MV-4-11 (cell line): ENCODE results near the gene GP1BB.

Experiments used
- DNase-seq: peaks from one replicate; lab custom pipeline; 2025; lab: John Stamatoyannopoulos, UW

The GP1BB gene

GRCh38 chr22:19742160-19743066, 19.1 kb downstream of the GP1BB start:
- no peak for DNase-seq

DNA sequence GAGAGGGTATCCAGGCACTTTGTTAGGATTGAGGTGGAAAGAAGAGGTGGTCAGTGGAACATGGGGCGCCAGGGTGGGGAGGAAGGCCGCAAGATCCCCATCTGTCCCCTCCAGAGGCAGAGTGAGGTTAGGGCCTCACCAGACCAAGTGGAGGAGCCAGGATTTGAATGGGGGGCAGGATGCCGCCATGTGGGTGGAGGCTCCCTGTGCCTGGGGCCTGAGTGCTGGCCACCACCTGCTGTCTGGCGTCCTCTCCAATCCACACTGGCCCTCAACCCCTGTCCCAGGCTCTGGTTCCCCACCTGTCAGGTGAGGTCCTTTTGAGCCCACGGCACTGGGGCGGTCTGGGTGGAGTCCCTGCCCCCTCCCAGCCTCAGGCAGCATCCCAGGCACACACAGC, 19.7 kb downstream of the GP1BB start:
- no peak for DNase-seq

- DNase-seq: no peak
These were observed 20.3 kb downstream of the GP1BB start for GRCh38 chr22:19743651-19744050.

DNA sequence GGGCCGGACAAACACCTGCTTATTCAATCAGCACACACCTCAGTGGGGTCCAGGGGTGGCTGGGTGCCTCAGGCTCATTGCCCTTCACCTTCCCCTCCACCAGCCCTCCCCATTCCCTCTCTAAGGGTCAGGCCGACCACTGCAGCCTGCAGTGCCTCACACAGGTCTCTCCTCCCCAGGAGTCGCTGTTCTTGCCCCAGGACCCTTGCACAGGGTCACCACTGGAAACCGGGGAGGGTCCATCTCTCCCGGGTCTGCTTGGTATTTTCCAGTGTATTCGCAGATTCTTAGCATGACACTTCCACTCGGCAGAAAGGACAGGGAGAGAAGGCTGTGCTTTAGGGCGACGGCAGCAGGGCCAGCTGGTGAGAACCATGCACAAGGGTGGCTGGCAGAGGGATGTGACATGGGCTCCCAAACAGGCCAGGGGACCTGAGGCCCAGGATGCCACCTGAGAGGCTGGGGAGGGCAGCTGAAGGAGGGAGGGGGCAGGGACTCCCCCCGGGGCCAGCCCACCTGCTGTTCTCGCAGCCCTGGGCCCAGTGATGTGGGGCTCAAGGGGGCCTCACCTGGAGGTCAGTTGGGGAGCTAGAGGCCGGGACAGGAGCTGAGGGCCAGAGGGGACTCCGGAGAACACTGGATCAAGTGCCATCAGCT, 21.1 kb downstream of the GP1BB start:
- DNase-seq: no peak

GRCh38 chr22:19745155-19746101, 22.1 kb downstream of the GP1BB start:
- DNase-seq: no peak

DNA sequence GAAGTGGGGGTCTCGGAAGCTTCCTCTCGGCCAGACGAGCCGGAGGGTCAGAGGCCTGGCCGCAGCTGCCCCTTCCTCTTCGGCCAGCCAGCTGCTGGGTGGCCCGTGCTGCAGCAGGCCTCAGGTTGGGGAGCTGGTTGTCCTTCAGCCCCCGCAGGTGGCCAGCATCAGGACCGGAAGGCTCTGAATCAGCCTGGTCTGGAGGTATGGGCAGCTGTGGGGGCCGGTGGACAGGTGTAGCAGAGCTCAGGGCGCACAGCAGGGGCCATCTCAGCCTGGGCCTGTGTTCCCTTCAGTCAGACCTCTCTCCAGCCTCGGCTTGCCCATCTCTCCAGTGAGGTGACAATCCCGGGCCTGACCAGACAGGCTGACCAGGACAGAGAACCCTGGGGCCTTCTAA, 23.4 kb downstream of the GP1BB start:
- no peak for DNase-seq

- DNase-seq: no peak
These were observed 24.2 kb downstream of the GP1BB start for GRCh38 chr22:19747551-19747950.

GRCh38 chr22:19748139-19748538, 24.8 kb downstream of the GP1BB start:
- no peak for DNase-seq

DNA sequence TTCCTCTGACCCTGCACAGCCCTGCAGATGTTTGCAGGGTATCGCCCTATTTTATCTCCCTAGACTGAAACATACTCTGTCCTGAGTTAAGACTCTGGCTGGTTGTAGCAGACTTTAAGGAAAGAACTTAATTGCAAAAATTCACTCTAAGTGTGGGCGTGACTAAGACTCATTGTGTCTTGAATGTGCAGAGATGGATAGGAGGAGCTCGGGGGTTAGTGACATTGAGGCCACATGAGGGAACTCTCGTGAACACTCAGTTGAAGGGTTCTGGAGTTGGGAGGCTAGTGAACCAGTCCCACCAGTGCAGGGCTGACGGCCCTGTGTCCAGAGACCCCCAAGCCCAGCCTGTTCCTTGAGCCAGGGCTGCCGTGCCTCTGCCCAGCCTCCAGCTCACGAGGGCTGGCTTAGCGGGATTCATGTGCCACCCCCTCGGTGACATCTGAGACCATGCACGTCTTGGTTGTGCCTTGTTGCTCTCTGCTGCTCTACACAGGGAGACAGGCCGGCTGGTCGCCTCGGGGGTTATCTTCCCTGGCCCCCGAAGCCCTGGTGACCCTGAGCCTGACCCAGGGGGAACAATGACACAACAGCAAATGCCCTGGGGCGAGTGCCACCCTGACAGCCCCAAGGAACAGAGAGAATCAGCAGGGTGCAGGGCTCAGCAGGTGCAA, 25.8 kb downstream of the GP1BB start:
- peak; percentile 5 for DNase-seq

- no peak for DNase-seq
These were observed 26.5 kb downstream of the GP1BB start for GRCh38 chr22:19749876-19750275.

DNA sequence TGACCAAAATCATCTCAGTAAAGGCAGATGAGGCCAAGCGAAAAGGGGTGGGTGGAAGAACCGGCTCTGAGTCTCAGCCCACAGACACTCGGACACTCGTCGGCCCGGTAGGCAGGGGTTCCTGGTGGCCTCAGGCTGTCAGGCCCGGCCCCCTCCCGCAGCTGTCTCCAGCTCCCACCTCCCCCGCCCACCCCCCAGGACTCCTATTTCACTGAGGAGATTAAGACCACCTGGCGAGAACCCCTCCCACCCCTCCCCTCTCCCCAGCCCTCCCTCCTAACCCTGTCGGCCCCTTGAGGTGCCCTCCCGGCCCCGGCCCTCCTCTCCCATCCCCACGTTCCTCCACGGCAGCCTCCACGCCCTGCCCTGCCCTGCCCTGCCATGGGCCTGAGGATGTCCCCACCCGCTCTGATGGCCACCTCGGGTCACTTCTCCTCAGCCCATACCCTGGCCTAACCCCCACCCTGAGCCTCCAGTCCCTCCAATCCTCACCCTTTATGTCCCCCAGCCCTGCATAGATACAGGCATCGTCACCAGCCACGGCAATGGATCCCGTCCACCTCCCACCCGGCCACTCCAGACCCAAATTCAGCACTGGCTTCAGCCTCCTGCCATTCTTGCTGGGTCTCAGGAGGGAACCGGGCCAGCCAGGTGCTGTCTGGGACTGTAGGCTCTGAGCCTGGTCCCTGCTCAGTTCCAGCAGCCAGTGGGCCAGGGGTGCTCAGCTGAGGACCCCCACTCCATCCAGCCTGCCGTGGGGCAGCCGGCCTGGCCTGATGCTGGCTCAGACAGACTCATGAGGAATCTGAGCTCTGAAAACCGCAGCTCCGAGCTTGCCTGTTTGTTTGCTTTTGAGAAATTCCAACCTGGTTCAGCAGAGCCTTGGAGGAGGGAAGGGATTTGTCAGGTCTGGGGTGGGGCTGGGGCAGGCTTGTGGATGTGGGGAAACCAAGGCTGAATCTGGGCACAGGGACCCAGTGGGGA, 27.5 kb downstream of the GP1BB start:
- no peak for DNase-seq

- DNase-seq: no peak
These were observed 28.3 kb downstream of the GP1BB start for GRCh38 chr22:19751497-19752245.

DNA sequence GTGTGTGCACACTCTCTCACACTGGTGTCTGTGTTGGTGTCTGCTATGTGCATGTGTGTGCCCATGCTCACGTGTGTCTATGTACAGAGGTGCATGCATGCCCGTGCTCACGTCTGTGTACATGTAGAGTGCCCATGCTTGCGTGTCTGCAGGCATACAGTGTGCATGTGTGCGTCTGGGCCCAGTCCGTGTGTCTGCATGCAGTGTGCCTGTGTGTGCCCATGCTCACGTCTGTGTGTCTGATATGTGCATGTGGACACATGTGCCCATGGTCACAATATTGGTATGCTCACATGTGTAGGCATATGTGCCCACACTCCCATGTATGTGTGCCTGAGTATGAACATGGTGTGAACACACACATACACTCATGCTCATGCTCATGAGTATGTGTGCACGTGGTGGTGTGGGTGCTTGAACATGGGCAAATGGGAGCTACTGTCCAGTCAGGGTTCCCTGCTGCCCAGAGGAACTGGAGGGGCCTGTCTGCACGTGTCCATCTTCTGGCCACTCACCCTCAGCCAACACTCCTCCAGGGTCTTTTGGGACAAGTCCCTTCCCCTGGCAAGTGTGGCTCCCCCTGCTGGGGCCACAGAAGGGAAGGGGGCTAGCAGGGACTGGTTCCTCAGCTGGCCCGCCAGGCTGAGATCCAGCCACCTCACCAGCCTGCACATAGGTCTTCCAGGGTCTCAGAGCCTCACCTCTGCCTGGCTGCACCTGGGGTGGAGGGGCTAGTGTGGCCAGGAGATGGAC, 29.9 kb downstream of the GP1BB start:
- DNase-seq: no peak

GRCh38 chr22:19753996-19754700, 30.8 kb downstream of the GP1BB start:
- DNase-seq: no peak

DNA sequence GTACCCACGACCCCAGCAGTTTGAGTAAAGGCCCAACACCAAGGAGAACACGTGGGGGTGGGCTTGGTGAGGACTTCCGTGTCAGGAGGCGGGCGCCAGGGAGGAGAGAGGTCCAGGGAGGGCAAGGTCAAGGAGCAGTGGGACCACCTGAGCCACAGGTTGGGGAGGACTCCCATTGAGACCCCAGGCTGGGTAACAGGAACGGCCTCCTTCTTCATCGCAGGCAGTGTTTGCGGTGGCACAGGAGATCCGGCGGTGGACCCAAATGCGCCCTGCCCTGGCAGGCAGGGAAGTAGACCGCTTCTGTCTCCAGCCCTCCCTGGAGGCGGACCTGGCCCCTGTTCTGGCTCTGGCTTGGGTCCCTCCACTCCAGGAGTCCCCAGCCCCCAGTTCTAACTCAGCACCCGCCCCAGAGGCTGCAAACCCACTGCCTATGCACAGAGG, 31.4 kb downstream of the GP1BB start:
- DNase-seq: no peak

DNA sequence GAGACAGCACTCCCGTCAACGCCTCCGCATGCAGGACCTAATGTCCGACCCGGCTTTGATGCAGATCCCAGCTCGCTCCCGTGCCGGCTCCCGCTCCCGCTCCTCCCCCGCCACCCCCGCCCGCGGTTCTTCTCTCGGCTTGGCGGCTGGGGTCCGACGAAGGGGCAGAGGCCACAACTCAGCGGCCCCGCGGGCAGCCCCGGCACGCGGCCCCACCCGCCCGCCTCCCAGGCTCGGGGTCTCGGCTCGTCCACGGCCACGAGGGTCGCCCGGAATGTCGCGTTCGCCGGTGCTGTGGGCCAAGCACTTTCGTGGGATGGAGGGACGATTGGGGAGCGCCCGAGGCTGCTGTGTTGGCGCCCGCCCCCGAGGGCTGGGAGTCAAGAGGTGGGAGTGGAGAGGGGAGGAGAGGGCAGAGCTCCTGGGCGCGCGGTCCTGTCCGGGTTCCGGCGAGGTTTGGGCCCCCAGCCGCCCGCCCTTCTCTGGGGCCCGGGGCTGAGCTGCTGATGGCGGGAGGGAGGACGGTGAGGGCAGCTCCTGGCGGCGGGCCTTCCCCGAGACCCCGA, 31.9 kb downstream of the GP1BB start:
- no peak for DNase-seq

DNA sequence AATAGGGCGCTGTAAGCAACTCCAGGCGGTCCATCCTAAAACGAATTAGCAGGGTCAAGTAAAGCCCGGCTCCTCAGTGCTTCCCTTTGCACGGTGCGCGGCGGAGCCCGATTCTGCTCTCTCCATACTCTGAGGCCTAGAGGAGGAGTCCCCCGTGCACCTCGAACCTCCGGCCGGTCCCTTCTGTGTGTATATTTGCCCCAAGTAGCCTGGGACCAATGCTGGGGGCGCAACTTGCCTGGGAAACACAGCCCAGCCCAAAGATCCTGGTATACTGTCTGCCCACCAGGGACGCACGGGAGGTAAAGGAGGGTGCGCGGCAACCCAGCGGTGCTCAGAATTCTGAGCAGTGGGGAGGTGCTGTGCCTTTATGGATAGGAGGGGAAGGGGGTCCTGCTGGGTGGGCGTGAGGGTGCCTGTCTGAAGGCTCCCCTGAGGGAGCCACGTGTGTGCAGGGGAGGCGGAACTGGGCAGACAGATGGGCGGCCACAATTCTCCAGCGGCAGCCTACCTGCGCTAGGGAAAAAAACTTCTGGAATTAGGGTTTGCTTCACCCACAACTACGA, 32.5 kb downstream of the GP1BB start:
- DNase-seq: no peak
